ENCODE data around the gene ANXA2. TPM values are rescaled to one million over a fixed set of nuclear protein-coding genes. Genes with fewer than 3 reads are reported as not detected.

Gene ANXA2
- total and polyA plus RNA-seq, 4 donors, result 851 to 1,294 (median 1,171) TPM

DNA sequence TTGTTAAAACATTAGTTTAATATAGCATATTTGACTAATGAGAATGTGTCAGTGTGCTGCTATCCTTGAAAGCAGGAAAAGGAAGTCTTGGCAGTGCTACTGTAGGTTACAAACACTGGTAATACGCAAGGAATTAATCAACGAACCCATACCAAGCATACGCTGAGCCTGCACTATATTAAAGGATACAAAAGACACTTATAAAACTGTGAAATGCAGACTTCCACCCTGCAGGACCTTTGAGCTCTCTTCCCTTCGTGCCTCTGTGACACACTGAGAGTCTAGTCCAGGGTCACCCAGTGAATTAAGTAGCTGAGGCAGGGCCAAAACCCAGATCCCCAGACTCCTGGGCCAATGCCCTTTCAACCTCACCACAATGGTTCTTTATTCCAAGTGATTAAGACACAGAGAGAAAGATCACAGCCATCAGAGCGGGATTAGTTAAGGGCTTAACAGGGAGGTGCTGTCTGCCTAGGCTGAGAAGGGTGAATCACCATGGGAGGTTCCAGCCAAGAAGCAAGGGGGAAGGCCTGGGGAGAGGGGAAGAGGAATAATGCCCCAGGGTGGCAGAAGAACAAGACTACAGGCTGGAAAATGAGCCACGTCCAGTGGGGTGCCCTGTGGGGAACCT lies 6.8 kb downstream of the ANXA2 start:
- H3K4me1 ChIP-seq (ENCODE audit: control insufficient read depth in 5 of 5, insufficient read depth in 5 of 5, low read length in 5 of 5), result peaks cover 28 to 56% (median 48%) of the 10 kb centered on the region in 5 donors
- TF ChIP-seq, protein P1, sequence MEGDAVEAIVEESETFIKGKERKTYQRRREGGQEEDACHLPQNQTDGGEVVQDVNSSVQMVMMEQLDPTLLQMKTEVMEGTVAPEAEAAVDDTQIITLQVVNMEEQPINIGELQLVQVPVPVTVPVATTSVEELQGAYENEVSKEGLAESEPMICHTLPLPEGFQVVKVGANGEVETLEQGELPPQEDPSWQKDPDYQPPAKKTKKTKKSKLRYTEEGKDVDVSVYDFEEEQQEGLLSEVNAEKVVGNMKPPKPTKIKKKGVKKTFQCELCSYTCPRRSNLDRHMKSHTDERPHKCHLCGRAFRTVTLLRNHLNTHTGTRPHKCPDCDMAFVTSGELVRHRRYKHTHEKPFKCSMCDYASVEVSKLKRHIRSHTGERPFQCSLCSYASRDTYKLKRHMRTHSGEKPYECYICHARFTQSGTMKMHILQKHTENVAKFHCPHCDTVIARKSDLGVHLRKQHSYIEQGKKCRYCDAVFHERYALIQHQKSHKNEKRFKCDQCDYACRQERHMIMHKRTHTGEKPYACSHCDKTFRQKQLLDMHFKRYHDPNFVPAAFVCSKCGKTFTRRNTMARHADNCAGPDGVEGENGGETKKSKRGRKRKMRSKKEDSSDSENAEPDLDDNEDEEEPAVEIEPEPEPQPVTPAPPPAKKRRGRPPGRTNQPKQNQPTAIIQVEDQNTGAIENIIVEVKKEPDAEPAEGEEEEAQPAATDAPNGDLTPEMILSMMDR (IDR thresholded peaks at IDR 0.05; ENCODE audit: control extremely low read depth, extremely low read depth), result no peak
- H3K9me3 ChIP-seq (ENCODE audit: control insufficient read depth in 4 of 4, insufficient read depth in 3 of 4, low read length in 3 of 4), result no peaks in the 10 kb centered on the region
- peak overlapping the region; percentile 7 to 59 for H3K27ac ChIP-seq (ENCODE audit: low read depth in 1 of 2, low read length in 1 of 2)
- H3K9ac ChIP-seq (ENCODE audit: insufficient read depth in 1 of 2, low read length in 2 of 2), result peak overlapping the region in 1 of 2 donors; percentile 33
- H3K4me3 ChIP-seq, result no peak overlapping the region
- no peaks in the 10 kb centered on the region for H3K27me3 ChIP-seq (ENCODE audit: control insufficient read depth in 3 of 3, insufficient read depth in 3 of 3, low read length in 2 of 3)
- ATAC-seq (ENCODE audit: insufficient read depth, low FRiP score), result peak; percentile 30
- DNase-seq, result peak in 1 of 3 donors; percentile 58
- WGBS, 2 donors, result 37 to 65% methylated on average over 6 of the region's 6 CpGs
- H3K36me3 ChIP-seq (ENCODE audit: control insufficient read depth in 4 of 4, insufficient read depth in 4 of 4, low read length in 4 of 4), result peaks cover 0 to 10% (median 9%) of the 10 kb centered on the region in 4 donors

DNA sequence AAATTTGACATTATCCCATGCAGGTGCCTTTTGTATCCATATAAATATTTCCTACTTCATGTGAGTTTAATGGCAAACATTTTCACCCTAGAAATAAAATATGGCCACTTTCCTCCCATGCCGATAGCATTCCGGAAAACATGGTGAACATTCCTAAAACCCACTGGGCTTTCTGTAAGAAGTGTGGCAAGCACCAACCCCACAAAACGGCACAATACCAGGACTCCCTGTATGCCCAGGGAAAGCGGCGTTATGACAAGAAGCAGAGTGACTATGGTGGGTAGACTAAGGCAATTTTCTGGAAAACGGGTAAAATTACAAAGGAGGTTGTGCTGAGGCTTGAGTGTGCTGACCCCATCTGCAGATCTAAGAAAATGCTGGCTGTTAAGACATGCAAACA lies 7.6 kb downstream of the ANXA2 start:
- Histone ChIP-seq H3K9me3 (ENCODE audit: control insufficient read depth in 4 of 4, insufficient read depth in 3 of 4, low read length in 3 of 4) (no peaks in the 10 kb centered on the region), H3K27ac (ENCODE audit: low read depth in 1 of 2, low read length in 1 of 2) (peak overlapping the region in 1 of 2 donors; percentile 60), H3K4me1 (ENCODE audit: control insufficient read depth in 5 of 5, insufficient read depth in 5 of 5, low read length in 5 of 5) (peaks cover 26 to 54% (median 45%) of the 10 kb centered on the region in 5 donors), H3K4me3 (no peak overlapping the region), H3K9ac (ENCODE audit: insufficient read depth in 1 of 2, low read length in 2 of 2) (peak overlapping the region in 1 of 2 donors; percentile 33), H3K27me3 (ENCODE audit: control insufficient read depth in 3 of 3, insufficient read depth in 3 of 3, low read length in 2 of 3) (no peaks in the 10 kb centered on the region), H3K36me3 (ENCODE audit: control insufficient read depth in 4 of 4, insufficient read depth in 4 of 4, low read length in 4 of 4) (peaks cover 0 to 7% (median 5%) of the 10 kb centered on the region in 4 donors)
- 73 to 87% methylated on average over 6 of the region's 6 CpGs for WGBS, 2 donors
- TF ChIP-seq, protein P1 (IDR thresholded peaks at IDR 0.05; ENCODE audit: control extremely low read depth, extremely low read depth), result no peak
- DNase-seq (no peak), ATAC-seq (ENCODE audit: insufficient read depth, low FRiP score) (no peak)

DNA sequence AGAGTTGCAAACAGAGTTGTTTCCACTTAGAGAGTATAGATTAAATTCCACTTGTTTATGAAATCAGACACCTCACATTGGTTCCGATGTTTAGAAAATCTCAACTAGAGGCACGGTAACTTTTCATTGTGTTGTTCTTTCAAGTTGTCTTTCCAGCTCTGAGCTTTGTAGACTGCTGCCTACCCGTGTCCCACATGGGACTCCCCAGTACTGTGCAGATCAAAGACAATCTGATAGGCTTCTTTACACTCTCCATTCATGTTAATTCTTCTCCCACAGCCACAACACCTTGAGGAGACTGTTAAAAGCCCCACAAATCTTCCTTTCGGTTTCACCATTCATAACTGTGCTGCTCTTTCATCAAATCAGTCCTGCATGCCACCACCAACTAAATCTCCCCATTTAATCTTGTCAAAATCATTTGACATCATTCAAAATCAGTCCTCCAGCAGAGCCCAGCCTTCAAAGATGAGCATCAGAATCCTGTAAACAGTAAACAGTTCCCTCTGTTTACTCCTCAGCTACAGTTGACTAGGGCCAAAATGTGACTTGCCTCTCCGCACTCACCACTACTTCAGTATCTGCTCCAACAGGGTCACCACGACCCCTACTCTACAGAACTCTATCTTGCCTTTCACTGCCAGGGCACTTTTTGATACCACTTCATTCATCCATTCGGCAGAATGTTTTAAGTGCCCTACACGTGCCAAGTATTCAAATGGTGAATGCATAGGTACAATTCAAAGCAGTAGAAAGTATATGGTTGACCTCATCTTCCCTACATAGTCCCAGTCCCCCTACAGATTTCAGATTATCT lies 8.3 kb downstream of the ANXA2 start:
- ATAC-seq (ENCODE audit: insufficient read depth, low FRiP score) (no peak), DNase-seq (no peak)
- H3K27me3 ChIP-seq (ENCODE audit: control insufficient read depth in 3 of 3, insufficient read depth in 3 of 3, low read length in 2 of 3), result no peaks in the 10 kb centered on the region
- TF ChIP-seq, protein P1 (IDR thresholded peaks at IDR 0.05; ENCODE audit: control extremely low read depth, extremely low read depth), result no peak
- H3K36me3 ChIP-seq (ENCODE audit: control insufficient read depth in 4 of 4, insufficient read depth in 4 of 4, low read length in 4 of 4), result peaks cover 0 to 8% (median 6%) of the 10 kb centered on the region in 4 donors
- no peaks in the 10 kb centered on the region for H3K9me3 ChIP-seq (ENCODE audit: control insufficient read depth in 4 of 4, insufficient read depth in 3 of 4, low read length in 3 of 4)
- WGBS, 2 donors, result 47 to 74% methylated on average over 8 of the region's 8 CpGs
- peaks cover 26 to 47% (median 44%) of the 10 kb centered on the region in 5 donors for H3K4me1 ChIP-seq (ENCODE audit: control insufficient read depth in 5 of 5, insufficient read depth in 5 of 5, low read length in 5 of 5)
- no peak overlapping the region for H3K4me3 ChIP-seq
- H3K27ac ChIP-seq (ENCODE audit: low read depth in 1 of 2, low read length in 1 of 2), result peak overlapping the region in 1 of 2 donors; percentile 63
- peak overlapping the region in 1 of 2 donors; percentile 24 for H3K9ac ChIP-seq (ENCODE audit: insufficient read depth in 1 of 2, low read length in 2 of 2)
